HG03060 (cell line): Measurements from ENCODE around the gene ADGRL3.
"Not testable (repeated sequence)": the region's sequence is repeated elsewhere in the genome, so short reads cannot be mapped to it uniquely, and the experiment has no call there.

ENCODE experiments used
- ATAC-seq: cut with Tn5 transposase; IDR thresholded peaks from one replicate; pipeline ENCODE4 v1.9.1; 2021; ENCODE audit warnings: low read depth, moderate number of reproducible peaks; ENCODE audit not compliant: unreplicated experiment

Gene ADGRL3

DNA sequence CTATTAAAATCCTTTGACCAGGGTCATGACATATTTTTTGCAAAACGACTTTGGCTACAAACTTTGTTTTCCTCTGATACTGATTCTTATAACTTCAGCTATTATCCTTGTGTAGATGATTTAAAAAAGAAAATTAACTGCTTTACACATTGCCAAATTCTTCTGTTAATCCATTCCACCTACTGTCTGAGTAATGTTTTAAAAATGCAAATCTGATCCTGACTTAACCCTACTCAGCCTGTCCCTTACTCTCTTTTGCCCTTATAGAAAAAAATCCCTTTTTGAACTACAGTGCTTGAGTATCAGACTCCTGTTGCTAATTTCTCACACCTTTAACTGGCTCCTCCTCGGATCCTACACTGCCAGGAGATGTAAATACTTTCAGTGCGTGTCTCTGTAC is 723.1 kb downstream of the ADGRL3 start:
- ATAC-seq = no peak

DNA sequence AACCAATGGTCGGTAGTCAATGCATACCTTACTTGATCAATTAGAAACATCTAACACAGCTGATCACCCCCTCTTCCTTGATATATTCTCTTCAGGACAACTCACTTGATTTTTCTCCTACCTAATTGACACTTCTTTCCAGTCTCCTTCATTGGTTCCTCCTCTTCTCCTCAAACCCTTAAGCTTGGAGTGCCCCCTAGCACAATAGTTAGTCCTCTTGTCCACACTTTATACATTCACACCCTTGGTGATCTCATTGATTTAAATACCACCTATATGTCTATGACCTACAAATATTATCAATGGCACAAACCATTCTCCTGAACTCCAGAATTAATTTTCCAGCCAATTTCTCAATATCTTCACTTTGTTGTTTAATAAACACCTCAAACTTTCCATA is 724.0 kb downstream of the ADGRL3 start:
- no peak for ATAC-seq

- ATAC-seq = no peak
Observed at GRCh38 chr4:61933527-61933926, 733.4 kb downstream of the ADGRL3 start.

DNA sequence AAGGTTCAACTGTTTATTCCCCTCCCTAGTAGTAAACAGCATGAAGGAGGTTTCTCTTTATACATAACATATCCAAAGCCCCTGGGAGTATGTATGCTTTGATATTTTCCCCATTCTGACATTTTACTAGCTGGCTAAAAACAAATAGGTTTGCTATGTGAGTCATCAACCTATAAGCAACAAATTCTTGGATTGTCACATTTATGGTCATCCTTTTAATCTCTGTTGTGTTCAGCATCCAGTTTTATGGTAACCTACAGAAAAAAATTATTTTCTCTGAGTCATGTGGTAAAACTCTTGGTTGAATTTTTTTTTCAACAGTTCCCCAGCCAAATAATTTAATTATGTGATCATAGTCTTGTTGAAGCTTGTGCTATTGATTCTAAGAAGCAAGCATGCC is 734.1 kb downstream of the ADGRL3 start:
- no peak for ATAC-seq

DNA sequence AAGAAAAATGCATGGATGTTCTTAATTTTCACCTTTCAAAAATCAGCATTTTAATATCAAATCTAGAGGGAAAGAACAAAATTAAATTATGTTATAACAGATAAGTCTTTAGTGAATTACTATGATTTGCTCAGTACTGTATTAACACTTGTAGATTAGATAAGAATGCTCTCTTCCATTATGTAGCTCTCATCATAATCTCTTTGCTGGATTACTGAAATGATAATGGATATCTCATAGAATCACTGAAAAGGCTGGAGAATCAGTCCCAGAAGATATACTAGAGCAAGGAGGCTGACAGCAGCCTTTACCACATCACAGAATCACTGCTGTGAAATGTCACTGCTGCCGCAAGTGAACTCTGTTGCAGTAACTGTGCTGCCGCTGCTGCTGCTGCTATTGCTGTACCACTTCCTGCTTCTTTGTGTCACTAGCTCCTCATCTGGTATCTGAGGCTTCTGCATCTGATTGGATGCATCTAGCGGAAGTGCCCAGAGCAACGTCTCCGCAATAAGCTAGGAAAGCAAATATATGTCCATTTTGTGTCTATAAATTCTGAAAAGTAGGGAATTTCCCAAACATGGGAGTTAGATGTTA is 738.2 kb downstream of the ADGRL3 start:
- ATAC-seq = no peak

DNA sequence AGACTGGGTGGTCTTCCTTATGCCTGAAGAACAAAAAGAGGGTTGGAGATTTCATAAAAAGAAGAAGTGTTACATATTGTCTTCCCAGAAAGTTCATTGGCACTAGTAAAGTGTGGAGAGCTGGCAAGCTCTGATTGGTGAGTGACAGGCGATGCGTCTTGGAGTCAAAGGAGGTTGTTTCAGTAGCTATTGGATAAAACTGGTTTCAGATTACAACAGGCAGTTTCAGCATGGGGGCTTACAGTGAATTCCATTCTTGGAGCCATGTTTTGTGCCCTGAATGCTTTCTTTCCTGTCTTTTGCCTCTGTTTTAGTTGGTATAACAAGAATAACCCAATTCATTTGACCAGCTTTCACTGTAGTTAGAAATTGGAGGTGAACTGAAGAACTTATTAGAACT is 750.5 kb downstream of the ADGRL3 start:
- ATAC-seq = no peak

GRCh38 chr4:61953386-61953785 is 753.3 kb downstream of the ADGRL3 start:
- no peak for ATAC-seq

- ATAC-seq = no peak
Observed at GRCh38 chr4:61958591-61958990, 758.5 kb downstream of the ADGRL3 start.

DNA sequence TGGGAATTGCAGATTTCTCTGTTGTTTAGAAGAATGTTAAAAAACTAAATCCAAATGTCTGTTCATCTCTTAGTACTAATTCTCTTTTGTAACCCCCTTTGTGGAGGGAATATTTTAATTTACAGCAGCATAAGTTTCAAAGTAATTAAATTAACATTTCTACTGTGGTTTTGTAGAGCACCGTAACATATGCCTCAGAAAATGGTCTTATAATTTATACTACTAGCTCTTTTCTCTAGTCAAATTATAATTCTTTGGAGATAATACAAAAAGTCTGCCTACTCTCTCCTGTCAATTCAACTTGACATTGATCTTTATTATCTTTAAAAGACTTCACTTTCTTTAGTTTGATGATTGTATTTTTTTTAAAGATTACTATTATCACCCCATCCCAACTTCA is 759.0 kb downstream of the ADGRL3 start:
- no peak for ATAC-seq

DNA sequence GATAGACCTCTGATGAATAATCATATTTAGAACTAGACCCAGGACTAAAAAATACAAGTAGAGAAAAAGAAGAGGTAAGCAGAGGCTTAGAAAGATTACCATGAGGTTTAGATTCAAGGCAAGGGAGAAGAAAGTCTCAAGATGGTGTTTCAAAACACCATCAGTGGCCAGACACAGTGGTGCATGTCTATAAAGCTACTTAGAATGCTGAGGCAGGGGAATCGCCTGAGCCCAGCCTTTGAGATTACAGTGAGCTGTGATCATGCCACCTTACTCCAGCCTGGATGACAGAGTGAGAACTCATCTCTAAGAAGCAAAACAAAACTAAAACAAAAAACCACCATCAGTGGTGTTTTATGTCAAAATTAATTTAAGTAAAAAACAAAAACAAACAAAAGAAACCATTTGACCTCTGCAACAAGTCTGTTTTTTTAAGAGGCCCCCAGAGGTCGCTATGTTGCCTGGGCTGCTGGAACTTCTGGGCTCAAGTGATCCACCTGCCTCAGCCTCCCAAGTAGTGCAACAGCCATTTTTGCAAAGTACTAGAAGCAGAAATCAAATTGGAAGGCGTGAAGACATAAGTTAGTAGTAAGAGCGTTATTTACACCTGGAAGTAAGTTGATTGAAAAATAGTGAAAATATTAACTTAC is 784.3 kb downstream of the ADGRL3 start:
- no peak for ATAC-seq

DNA sequence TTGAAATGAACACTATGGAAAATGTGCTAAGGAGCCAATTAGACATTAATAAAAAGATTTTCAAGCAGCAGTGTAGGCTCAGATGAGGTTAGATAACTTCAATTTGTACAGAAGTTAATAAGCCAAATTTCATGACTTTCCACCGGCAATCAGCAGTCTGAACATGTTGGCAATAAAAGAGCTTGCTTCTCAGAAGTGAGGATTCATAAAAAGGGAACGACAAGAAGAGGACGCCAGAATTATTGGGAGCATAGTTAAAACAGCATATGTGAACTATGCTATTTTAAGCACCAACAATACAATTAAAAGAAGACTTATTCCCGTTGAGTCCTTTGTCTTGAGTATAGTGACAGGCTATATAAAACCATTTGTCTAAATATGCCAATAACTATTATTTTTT is 785.3 kb downstream of the ADGRL3 start:
- ATAC-seq = no peak

- ATAC-seq = not testable (repeated sequence)
Observed at GRCh38 chr4:61986929-61987328, 786.8 kb downstream of the ADGRL3 start.

DNA sequence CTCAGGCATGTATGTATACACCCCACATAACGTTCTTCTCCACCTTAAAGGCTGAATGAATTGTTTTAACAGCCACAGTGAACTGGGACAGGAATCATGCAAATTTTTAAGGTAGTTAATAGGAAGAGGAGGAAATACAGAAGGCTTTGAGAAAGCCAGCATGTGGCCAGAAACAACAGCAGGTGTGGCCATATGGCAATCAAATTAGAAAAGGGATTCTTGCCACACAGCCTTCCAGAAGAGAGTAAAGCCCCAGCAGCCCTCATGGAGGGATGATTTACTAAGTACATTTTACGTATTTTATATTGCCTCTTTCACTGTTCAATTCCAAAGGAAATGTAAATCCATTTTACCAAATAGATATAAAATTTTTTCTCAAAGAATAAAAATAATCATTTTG is 792.2 kb downstream of the ADGRL3 start:
- ATAC-seq = no peak

DNA sequence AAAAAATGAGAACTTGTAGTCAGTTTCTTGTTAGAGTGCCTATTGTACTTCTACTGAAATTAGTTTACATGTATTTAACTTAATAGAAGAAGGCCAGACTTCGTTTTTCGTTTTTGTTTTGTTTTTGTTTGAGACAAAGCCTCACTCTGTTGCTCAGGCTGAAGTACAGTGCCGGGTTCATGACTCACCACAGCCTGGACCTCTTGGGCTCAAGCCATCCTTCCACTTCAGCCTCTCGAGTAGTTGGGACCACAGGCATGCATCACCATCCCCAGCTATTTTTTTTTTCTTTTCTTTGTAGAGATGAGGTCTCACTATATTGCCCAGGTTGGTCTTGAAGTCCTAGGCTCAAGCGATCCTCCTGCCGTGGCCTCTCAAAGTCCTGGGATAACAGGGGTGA is 793.9 kb downstream of the ADGRL3 start:
- no peak for ATAC-seq

DNA sequence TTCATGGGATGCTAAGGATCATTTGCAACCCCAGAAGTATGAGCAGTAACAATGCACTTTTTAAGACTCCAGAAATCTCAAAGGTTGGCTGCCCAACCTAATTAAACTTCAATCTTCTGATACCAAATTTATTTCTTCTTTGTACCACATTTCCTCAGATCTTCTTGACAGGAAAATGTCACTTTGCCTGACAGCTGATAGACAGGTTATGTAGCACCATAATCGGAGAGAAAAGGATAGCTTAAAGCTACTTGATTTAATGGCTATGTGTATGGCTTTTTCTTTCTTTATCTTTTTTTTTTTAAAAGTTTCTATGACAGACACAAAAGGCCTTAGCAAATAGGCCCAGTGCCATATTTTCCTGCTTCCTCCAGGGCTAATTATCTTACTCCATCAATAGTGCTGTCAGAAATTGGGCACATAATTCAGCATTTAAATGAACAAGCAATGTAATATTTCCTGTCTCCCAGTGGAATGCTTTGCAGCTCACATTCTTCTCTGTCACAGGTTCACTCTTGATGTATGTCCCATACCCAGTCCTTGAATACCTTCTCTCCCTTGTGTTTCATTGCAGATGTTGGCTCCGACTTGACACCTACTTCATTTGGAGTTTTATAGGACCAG is 795.7 kb downstream of the ADGRL3 start:
- no peak for ATAC-seq

GRCh38 chr4:61996943-61997342 is 796.8 kb downstream of the ADGRL3 start:
- ATAC-seq = no peak

GRCh38 chr4:61997831-61998230 is 797.7 kb downstream of the ADGRL3 start:
- ATAC-seq = no peak

DNA sequence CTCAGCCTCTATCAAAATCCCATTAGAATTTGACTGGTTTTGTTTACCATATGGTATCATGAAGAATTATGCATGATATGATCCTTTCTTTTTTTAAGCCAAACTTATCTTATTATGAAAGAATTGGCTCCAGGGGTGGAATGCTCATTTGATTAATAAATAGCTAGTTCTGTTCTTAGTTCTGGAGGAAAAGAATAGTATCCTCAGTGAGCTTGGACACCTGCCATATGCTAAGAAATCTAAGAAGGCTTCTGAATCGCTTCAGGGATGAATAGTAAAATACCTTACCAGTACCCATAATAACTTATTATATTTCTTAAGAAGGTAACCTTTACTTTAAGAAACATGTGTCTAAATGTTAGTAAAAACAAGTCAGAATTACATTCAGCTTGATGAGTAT is 803.6 kb downstream of the ADGRL3 start:
- ATAC-seq = no peak

- no peak for ATAC-seq
Observed at GRCh38 chr4:62004881-62005280, 804.8 kb downstream of the ADGRL3 start.

DNA sequence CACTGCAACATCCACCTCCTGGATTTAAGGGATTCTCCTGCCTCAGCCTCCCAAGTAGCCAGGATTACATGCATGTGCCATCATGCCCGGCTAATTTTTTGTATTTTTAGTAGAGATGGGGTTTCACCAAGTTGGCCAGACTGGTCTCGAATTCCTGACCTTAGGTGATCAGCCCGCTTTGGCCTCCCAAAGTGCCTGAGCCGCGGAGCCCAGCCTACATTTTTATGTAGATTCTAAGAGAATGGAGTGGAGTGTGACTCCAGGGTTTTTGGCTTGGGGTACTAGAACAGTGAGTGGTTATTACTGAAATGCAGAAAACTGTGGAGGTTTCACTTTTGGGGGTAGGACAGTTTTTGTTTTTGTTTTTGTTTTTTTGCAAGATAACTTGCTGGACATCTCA is 806.0 kb downstream of the ADGRL3 start:
- ATAC-seq = no peak

GRCh38 chr4:62015043-62015739 is 815.1 kb downstream of the ADGRL3 start:
- no peak for ATAC-seq

GRCh38 chr4:62018537-62018936 is 818.4 kb downstream of the ADGRL3 start:
- ATAC-seq = no peak
